H1 (cell line): Measurements from ENCODE around the gene SLC25A15. TPM values are rescaled to one million over a fixed set of nuclear protein-coding genes. Genes with fewer than 3 reads are reported as not detected.

Experiments
- CTCF ChIA-PET: fragments of 300-600 bp; sonication (Branson Sonifier 250); formaldehyde crosslinking; loops from one replicate; lab custom pipeline; 2021; ENCODE audit not compliant: partially characterized antibody; lab: Charles Lee
- POLR2A ChIA-PET: fragments of 300-600 bp; sonication (Branson Sonifier 250); formaldehyde crosslinking; loops from one replicate; lab custom pipeline; 2021; ENCODE audit warnings: inconsistent platforms; ENCODE audit not compliant: partially characterized antibody; lab: Charles Lee
- DNase-seq, 2 experiments: peaks; one replicate each; pipeline versions ENCODE4 v3.0.0 to v3.0.0-alpha.2; 2010 to 2022; ENCODE audit warnings: low spot score in 2 of 2, low read depth in 1 of 2, mixed read lengths in 1 of 2
- FAIRE-seq: peaks from 2 replicates; lab custom pipeline; 2011; peaks lifted over from hg19 to GRCh38; lab: Jason Lieb, UNC
- H2AFZ ChIP-seq: 2 replicates; pipeline ENCODE4 v1.8.1; 2012; ENCODE audit warnings: low read length, inconsistent platforms
- H2AK5ac ChIP-seq: 2 replicates; pipeline ENCODE4 v1.6.1; 2013; ENCODE audit warnings: low read depth, low read length
- H2BK120ac ChIP-seq: replicated peaks from 2 replicates; pipeline ENCODE3; 2013; ENCODE audit warnings: low read depth, low read length, inconsistent platforms
- H2BK12ac ChIP-seq: 2 replicates; pipeline ENCODE4 v1.6.1; 2013; ENCODE audit warnings: low read depth, low read length
- H2BK15ac ChIP-seq: 2 replicates; pipeline ENCODE4 v1.6.1; 2013; ENCODE audit warnings: low read length
- H2BK20ac ChIP-seq: 2 replicates; pipeline ENCODE4 v1.6.1; 2013; ENCODE audit warnings: low read length
- H2BK5ac ChIP-seq: 2 replicates; pipeline ENCODE4 v1.6.1; 2013; ENCODE audit warnings: low read depth, low read length
- H3K14ac ChIP-seq: 2 replicates; pipeline ENCODE4 v1.6.1; 2013; ENCODE audit warnings: inconsistent platforms; ENCODE audit not compliant: insufficient read length
- H3K18ac ChIP-seq: 2 replicates; pipeline ENCODE4 v1.6.1; 2013; ENCODE audit warnings: low read length; ENCODE audit errors: extremely low read depth
- H3K23ac ChIP-seq: 2 replicates; pipeline ENCODE4 v1.6.1; 2013; ENCODE audit warnings: inconsistent platforms; ENCODE audit not compliant: insufficient read length
- H3K23me2 ChIP-seq: 2 replicates; pipeline ENCODE4 v1.6.1; 2013; ENCODE audit warnings: low read depth, low read length
- H3K27ac ChIP-seq: 2 replicates; pipeline ENCODE4 v1.6.1; 2011; ENCODE audit warnings: low read depth, low read length, inconsistent platforms
- H3K27me3 ChIP-seq, 4 experiments: replicated peaks in 1 of 4; 1 replicate in 1 of 4; 2 replicates in 3 of 4; pipeline versions ENCODE4 v1.6.1 to v1.8.1; 2011 to 2013; ENCODE audit warnings: low read length in 3 of 4, mild to moderate bottlenecking in 3 of 4, inconsistent platforms in 2 of 4, mixed read lengths in 2 of 4, moderate library complexity in 1 of 4; ENCODE audit not compliant: control insufficient read depth in 3 of 4, insufficient read depth in 3 of 4; ENCODE audit errors: extremely low read depth in 1 of 4
- H3K36me3 ChIP-seq, 4 experiments: 2 replicates each; pipeline versions ENCODE4 v1.6.1 to v1.8.1; 2011 to 2013; ENCODE audit warnings: mild to moderate bottlenecking in 4 of 4, low read length in 3 of 4, moderate library complexity in 2 of 4, control low read depth in 1 of 4, inconsistent platforms in 1 of 4; ENCODE audit not compliant: insufficient read depth in 4 of 4, control insufficient read depth in 2 of 4
- H3K4ac ChIP-seq: replicated peaks from 2 replicates; pipeline ENCODE3; 2013; ENCODE audit warnings: low read length, low read depth, mixed read lengths, inconsistent platforms; ENCODE audit not compliant: insufficient read length
- H3K4me1 ChIP-seq, 4 experiments: replicated peaks in 1 of 4; 1 replicate in 1 of 4; 2 replicates in 3 of 4; pipeline versions ENCODE4 v1.6.1 to v1.8.1; 2011 to 2013; ENCODE audit warnings: low read length in 3 of 4, inconsistent platforms in 2 of 4, mixed read lengths in 1 of 4; ENCODE audit not compliant: insufficient read depth in 4 of 4, control insufficient read depth in 3 of 4
- H3K4me2 ChIP-seq, 2 experiments: 2 replicates each; pipeline versions ENCODE4 v1.6.1 to v1.8.1; 2011 to 2013; ENCODE audit warnings: low read depth in 2 of 2, low read length in 2 of 2, control low read depth in 1 of 2, inconsistent platforms in 1 of 2, mild to moderate bottlenecking in 1 of 2; ENCODE audit not compliant: insufficient read depth in 1 of 2
- H3K4me3 ChIP-seq, 4 experiments: fragments of 200-600, 300-600 bp in 1 of 4; sonication (generic), shearing (Covaris generic), sonication (Bioruptor Twin) in 1 of 4; 2 replicates each; pipeline versions ENCODE4 v1.5.1 to v1.8.1; 2011 to 2016; ENCODE audit warnings: low read length in 4 of 4, low read depth in 3 of 4, control low read depth in 2 of 4, inconsistent platforms in 2 of 4, mild to moderate bottlenecking in 2 of 4, mixed read lengths in 1 of 4, moderate library complexity in 1 of 4; ENCODE audit not compliant: insufficient read depth in 2 of 4; ENCODE audit errors: extremely low read depth in 1 of 4
- H3K56ac ChIP-seq: replicated peaks from 2 replicates; pipeline ENCODE3; 2013; ENCODE audit warnings: low read depth, mild to moderate bottlenecking, mixed read lengths, low read length, inconsistent platforms; ENCODE audit not compliant: insufficient read length
- H3K79me1 ChIP-seq: 2 replicates; pipeline ENCODE4 v1.6.1; 2013; ENCODE audit warnings: low read depth, low read length, control low read depth
- H3K79me2 ChIP-seq, 2 experiments: 2 replicates each; pipeline versions ENCODE4 v1.6.1 to v1.8.1; 2012 to 2013; ENCODE audit warnings: low read length in 2 of 2, mild to moderate bottlenecking in 2 of 2, inconsistent platforms in 1 of 2; ENCODE audit not compliant: insufficient read depth in 2 of 2, control insufficient read depth in 1 of 2
- H3K9ac ChIP-seq, 4 experiments: replicated peaks in 1 of 4; 1 replicate in 1 of 4; 2 replicates in 3 of 4; pipeline versions ENCODE4 v1.6.1 to v1.8.1; 2011 to 2013; ENCODE audit warnings: low read depth in 3 of 4, low read length in 3 of 4, control low read depth in 2 of 4, mild to moderate bottlenecking in 2 of 4, moderate library complexity in 2 of 4, inconsistent platforms in 1 of 4; ENCODE audit errors: extremely low read depth in 1 of 4
- H3K9me3 ChIP-seq, 2 experiments: 2 replicates each; pipeline versions ENCODE4 v1.6.1 to v1.8.1; 2012 to 2013; ENCODE audit warnings: mild to moderate bottlenecking in 2 of 2, moderate library complexity in 2 of 2, control low read depth in 1 of 2, inconsistent platforms in 1 of 2, low read depth in 1 of 2, low read length in 1 of 2, mixed read lengths in 1 of 2; ENCODE audit not compliant: insufficient read depth in 2 of 2
- H4K20me1 ChIP-seq, 2 experiments: replicated peaks in 1 of 2; 2 replicates each; pipeline versions ENCODE3 to v1.8.1; 2011 to 2013; ENCODE audit warnings: inconsistent platforms in 2 of 2, low read length in 2 of 2, mild to moderate bottlenecking in 1 of 2; ENCODE audit not compliant: insufficient read depth in 2 of 2, control insufficient read depth in 1 of 2
- H4K5ac ChIP-seq: 2 replicates; pipeline ENCODE4 v1.6.1; 2013; ENCODE audit warnings: low read length, low read depth, mixed read lengths, inconsistent platforms; ENCODE audit not compliant: insufficient read length
- H4K8ac ChIP-seq: 2 replicates; pipeline ENCODE4 v1.8.0; 2013; ENCODE audit warnings: mild to moderate bottlenecking, moderate library complexity, low read length, inconsistent platforms; ENCODE audit not compliant: insufficient read depth; ENCODE audit errors: extremely low read depth
- H4K91ac ChIP-seq: replicated peaks from 2 replicates; pipeline ENCODE3; 2013; ENCODE audit warnings: low read length, mixed read lengths, inconsistent platforms; ENCODE audit not compliant: insufficient read length
- ASH2L ChIP-seq: fragments of 200-600, 300-600 bp; sonication (generic); IDR thresholded peaks from one replicate; pipeline ENCODE4 v1.7.1; 2017; ENCODE audit warnings: low read length
- CTBP2 ChIP-seq: IDR thresholded peaks from 2 replicates; pipeline ENCODE4 v1.7.0; 2011; ENCODE audit warnings: borderline replicate concordance, mild to moderate bottlenecking, moderate library complexity, mixed read lengths, low read length; ENCODE audit not compliant: insufficient read depth, insufficient read length
- NRF1 ChIP-seq: IDR thresholded peaks from 2 replicates; pipeline ENCODE4 v1.6.1; 2011; ENCODE audit warnings: mild to moderate bottlenecking, low read depth, low read length, improper control_type of control experiment
- POLR2A ChIP-seq, 2 experiments: IDR thresholded peaks; 1 replicate in 1 of 2; 2 replicates in 1 of 2; pipeline ENCODE4 v1.6.1; 2011; ENCODE audit warnings: low read depth in 2 of 2, low read length in 2 of 2, mild to moderate bottlenecking in 2 of 2; ENCODE audit errors: control extremely low read depth in 1 of 2
- RFX5 ChIP-seq: IDR thresholded peaks from 2 replicates; pipeline ENCODE4 v1.6.1; 2011; ENCODE audit warnings: low read depth, low read length, improper control_type of control experiment, borderline replicate concordance
- TBP ChIP-seq: IDR thresholded peaks from 2 replicates; pipeline ENCODE4 v1.6.1; 2011; ENCODE audit warnings: low read depth, low read length, improper control_type of control experiment
- USF2 ChIP-seq: IDR thresholded peaks from 2 replicates; pipeline ENCODE4 v1.6.1; 2011; ENCODE audit warnings: low read length, improper control_type of control experiment
- WGBS, 2 experiments: shearing (Covaris generic) in 1 of 2; methylation state at CpG; one replicate each; pipeline versions ENCODE4 v1.1.6 to v1.1.7; 2013 to 2015; ENCODE audit warnings: low lambda C conversion rate in 2 of 2, mixed read lengths in 2 of 2, inconsistent platforms in 1 of 2, low coverage in 1 of 2, missing lambda C conversion rate in 1 of 2; ENCODE audit not compliant: insufficient replicate concordance in 2 of 2, insufficient coverage in 1 of 2, insufficient read length in 1 of 2; ENCODE audit errors: extremely low coverage in 1 of 2, missing lambda C conversion rate in 1 of 2; 5-methylcytosine and 5-hydroxymethylcytosine counted together
- polyA plus RNA-seq, 7 experiments: library from polyadenylated mRNA; depleted of rRNA in 3 of 7; stranded (reverse) in 5 of 7; unstranded in 2 of 7; fragments of >200 nt in 5 of 7; fragments of 200-250 nt in 2 of 7; gene quantifications; 1 replicate in 5 of 7; 2 replicates in 1 of 7; 4 replicates in 1 of 7; pipeline versions ENCODE4 v1.2.1 to v1.2.3, GENCODE V29; 2011 to 2013; ENCODE audit warnings: missing spikeins in 2 of 7, mixed read lengths in 2 of 7
- total RNA-seq: library from RNA; stranded (reverse); fragmentation: NEBNext Ultra II Directional; extraction: Animal tissue kit (Norgen Biotek cat#: 25700); gene quantifications from 2 replicates; pipeline ENCODE4 v1.2.1, GENCODE V29; 2021

SLC25A15 gene
- total and polyA plus RNA-seq, 2 of the 8 experiments (the other 6 are each of a cell fraction or from before 2014, with no cell fraction given) = 12.4 to 23.4 TPM

GRCh38 chr13:40755082-40755700 lies 34.2 kb upstream of the SLC25A15 start:
- Histone ChIP-seq H4K91ac (no peak overlapping the region), H3K14ac (no peak overlapping the region), H3K9me3 (no peaks in the 10 kb centered on the region), H3K23me2 (no peaks in the 10 kb centered on the region), H3K4me1 (no peaks in the 10 kb centered on the region), H3K56ac (no peak overlapping the region), H3K4me3 (no peak overlapping the region), H2BK5ac (no peak overlapping the region), H4K20me1 (no peaks in the 10 kb centered on the region), H3K9ac (no peak overlapping the region), H4K5ac (no peak overlapping the region), H3K79me1 (no peaks in the 10 kb centered on the region), H2BK12ac (no peak overlapping the region), H2AFZ (no peak overlapping the region), H3K23ac (no peak overlapping the region), H2BK20ac (no peak overlapping the region), H3K27ac (no peak overlapping the region), H3K79me2 (no peaks in the 10 kb centered on the region), H3K4me2 (no peak overlapping the region), H3K27me3 (peaks cover 0 to 1% (median 0%) of the 10 kb centered on the region in 4 experiments; a peak in 1 of 7 replicates), H3K4ac (no peak overlapping the region), H2BK120ac (no peak overlapping the region), H2BK15ac (no peak overlapping the region), H4K8ac (no peak overlapping the region), H2AK5ac (no peak overlapping the region), H3K36me3 (peaks cover 0 to 37% (median 10%) of the 10 kb centered on the region in 4 experiments; a peak in 5 of 8 replicates), H3K18ac (no peak overlapping the region)
- DNase-seq (no peak), FAIRE-seq (no peak)
- CTCF ChIA-PET = no interaction called here
- WGBS, 2 experiments = 91% methylated on average over 7 of the region's 7 CpGs; no CpG with 5 or more reads in 1 of the 2 experiments
- POLR2A ChIA-PET = no interaction called here
- TF ChIP-seq CTBP2 (no peak), RFX5 (no peak), NRF1 (no peak), POLR2A (IDR thresholded peaks at IDR 0.05; ENCODE audit: control extremely low read depth in 1 of 2, low read depth in 2 of 2, low read length in 2 of 2) (no peak), USF2 (no peak), TBP (no peak), ASH2L (no peak)
